Prostate gland (tissue), 2 donors: ENCODE results near the gene UNC5B.
A peak's percentile ranks its signal among the peaks of the same experiment; 100 is the strongest.

Source experiments
- CTCF ChIP-seq, 4 experiments: fragments of 200-600 bp in 2 of 4; fragments of 450-650 bp in 2 of 4; sonication (generic) in 2 of 4; IDR thresholded peaks; 1 replicate in 3 of 4; 2 replicates in 1 of 4; pipeline ENCODE4 v1.5.1; 2016 to 2019; ENCODE audit warnings: antibody characterized with exemption in 4 of 4, mild to moderate bottlenecking in 2 of 4, moderate library complexity in 2 of 4
- POLR2A ChIP-seq: fragments of 450-650 bp; IDR thresholded peaks from one replicate; pipeline ENCODE4 v1.6.1; 2016; ENCODE audit warnings: antibody characterized with exemption, mild to moderate bottlenecking
- POLR2AphosphoS5 ChIP-seq: sonication (generic); formaldehyde crosslinking; IDR thresholded peaks from one replicate; pipeline ENCODE4 v1.6.1; 2017; ENCODE audit warnings: antibody characterized with exemption

GRCh38 chr10:71217266-71218045 is 5.1 kb downstream of the UNC5B start:
- TF ChIP-seq CTCF (IDR thresholded peaks at IDR 0.05): no peak
- TF ChIP-seq POLR2A: peak; percentile 12
- TF ChIP-seq POLR2AphosphoS5: no peak
